HG03571 (cell line): ENCODE measurements around the gene LRRC3C.

Source experiments
- ATAC-seq: cut with Tn5 transposase; IDR thresholded peaks from one replicate; pipeline ENCODE4 v1.9.1; 2021; ENCODE audit not compliant: unreplicated experiment

Gene LRRC3C

GRCh38 chr17:39974433-39974832 is 46.9 kb downstream of the LRRC3C start:
- ATAC-seq = no peak

GRCh38 chr17:39975801-39976200 is 48.3 kb downstream of the LRRC3C start:
- no peak for ATAC-seq

- no peak for ATAC-seq
Observed at GRCh38 chr17:39979016-39979670, 51.6 kb downstream of the LRRC3C start.

GRCh38 chr17:39979893-39980350 is 52.4 kb downstream of the LRRC3C start:
- peak; percentile 12 for ATAC-seq

DNA sequence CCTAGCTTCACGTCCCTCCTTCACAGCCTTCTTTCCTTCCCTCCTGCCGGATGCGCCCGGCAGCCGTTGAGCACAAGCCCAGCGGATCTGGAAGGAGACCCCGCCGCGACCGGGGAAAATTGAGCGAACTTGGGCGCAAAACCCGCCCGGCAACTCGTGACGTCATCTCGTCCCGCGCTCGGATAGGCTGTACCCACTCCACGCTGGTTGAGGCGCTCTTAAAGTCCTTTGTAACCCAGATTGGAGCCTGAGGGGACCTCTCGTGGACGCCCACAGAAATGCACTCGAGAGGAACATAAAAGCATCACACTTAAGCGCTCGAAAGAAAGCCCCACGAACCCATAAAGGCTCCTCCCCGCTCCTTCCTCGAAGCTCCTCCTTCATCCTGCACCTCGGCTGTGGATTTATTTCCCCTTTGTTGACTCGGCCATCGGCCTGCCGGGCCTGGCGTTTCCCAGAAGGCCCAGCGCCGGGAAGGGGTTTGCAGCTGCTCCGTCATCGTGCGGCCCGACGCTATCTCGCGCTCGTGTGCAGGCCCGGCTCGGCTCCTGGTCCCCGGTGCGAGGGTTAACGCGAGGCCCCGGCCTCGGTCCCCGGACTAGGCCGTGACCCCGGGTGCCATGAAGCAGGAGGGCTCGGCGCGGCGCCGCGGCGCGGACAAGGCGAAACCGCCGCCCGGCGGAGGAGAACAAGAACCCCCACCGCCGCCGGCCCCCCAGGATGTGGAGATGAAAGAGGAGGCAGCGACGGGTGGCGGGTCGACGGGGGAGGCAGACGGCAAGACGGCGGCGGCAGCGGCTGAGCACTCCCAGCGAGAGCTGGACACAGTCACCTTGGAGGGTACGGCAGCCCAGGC is 53.0 kb downstream of the LRRC3C start, which contains the start of gene PSMD3:
Gene PSMD3 (plus strand): TSS at position 457 of the 856 bp plus-strand sequence. CDS start 164 bp downstream, at position 621.
- peak; percentile 83 for ATAC-seq

- ATAC-seq = no peak
Observed at GRCh38 chr17:39981207-39981741, 53.7 kb downstream of the LRRC3C start.

DNA sequence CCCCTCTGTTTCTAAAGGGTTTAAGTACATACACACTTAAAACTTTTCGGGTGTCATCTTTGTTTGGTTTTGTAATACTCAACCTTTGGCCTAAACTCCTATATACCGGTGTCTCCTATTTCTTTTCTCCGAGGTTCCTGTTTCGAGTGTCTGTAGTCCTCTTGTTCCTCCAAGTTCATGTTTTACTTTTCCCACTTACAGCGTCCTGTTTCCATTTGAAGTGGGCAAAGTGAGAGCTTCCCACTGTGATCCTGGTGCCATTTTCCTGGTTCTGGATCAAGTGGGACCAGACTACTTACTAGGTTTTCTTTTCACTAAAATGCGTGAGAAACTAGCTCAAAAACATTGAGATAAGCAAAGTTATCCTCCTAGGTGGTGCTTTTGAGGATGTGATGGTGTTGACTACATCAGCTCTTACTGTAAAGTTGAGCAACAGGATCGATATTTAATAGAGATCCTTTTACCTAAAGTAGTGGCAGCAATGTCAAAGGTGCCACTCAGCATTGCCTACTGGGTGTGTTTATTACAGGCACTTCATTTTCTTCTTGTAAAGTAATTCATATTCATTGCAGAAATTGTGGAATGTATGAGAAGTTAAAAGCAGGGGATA is 54.3 kb downstream of the LRRC3C start:
- no peak for ATAC-seq

DNA sequence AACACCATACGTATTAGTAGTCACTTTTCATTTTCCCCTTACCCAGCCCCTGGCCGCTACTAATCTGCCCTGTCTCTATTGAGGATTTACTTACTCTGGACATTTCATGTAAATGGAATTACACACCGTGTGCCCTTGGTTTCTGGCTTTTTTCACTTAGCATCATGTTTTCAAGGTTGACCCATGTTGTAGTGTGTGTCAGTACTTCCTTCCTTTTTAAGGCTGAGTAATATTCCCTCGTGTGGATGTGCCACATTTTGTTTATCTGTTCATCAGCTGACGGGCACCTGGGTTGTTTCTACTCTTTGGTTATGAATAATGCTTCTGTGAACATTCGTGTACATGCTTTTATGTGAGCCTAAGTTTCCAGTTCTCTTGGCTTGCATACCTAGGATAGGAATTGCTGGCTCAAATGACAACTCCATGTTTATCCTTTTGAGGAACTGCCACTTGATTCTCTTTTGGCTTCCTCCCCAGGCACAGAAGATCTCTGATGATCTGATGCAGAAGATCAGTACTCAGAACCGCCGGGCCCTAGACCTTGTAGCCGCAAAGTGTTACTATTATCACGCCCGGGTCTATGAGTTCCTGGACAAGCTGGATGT is 60.8 kb downstream of the LRRC3C start:
- ATAC-seq = no peak

DNA sequence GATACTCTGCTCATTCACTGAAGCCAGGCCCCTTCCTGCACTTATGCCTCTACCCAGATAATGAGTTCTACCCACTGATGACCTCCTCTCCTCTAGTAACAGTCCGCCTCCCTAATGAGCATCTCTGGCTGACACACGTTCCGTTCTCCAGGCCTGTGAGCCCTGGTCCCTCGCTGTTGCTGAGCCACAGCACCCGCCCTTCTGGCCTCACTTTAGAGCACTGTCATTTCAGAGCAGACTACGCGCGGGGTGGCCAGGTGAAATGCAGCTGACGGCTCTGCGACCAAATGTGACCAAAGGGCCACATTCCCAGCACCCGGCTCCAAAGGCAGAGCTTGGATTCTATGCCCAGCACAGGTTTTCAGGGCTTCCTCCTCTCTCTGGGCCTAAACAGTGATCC is 66.9 kb downstream of the LRRC3C start:
- ATAC-seq = no peak
